CD8-positive, alpha-beta memory T cell (primary cell): ENCODE measurements around the gene ST6GALNAC3. TPM values are rescaled to one million over a fixed set of nuclear protein-coding genes. Genes with fewer than 3 reads are reported as not detected.
"Not testable (repeated sequence)": the region's sequence is repeated elsewhere in the genome, so short reads cannot be mapped to it uniquely, and the experiment has no call there.

Source experiments
- CTCF ChIA-PET: fragments of 350-600 bp; sonication (Branson Sonifier 250); formaldehyde crosslinking; loops from one replicate; lab custom pipeline; 2021; ENCODE audit warnings: antibody characterized with exemption; lab: Charles Lee
- POLR2A ChIA-PET: fragments of 350-600 bp; sonication (Branson Sonifier 250); formaldehyde crosslinking; loops from one replicate; lab custom pipeline; 2021; ENCODE audit warnings: antibody characterized with exemption; lab: Charles Lee
- DNase-seq, 5 donors: peaks; one replicate each; pipeline versions ENCODE4 v3.0.0 to v3.0.0-alpha.2; 2020 to 2022; ENCODE audit warnings: mixed read lengths in 1 of 5
- H3K27ac ChIP-seq: one replicate; pipeline ENCODE4 v1.7.0; 2013; ENCODE audit warnings: low read depth, mild to moderate bottlenecking, low read length, moderate library complexity
- H3K27me3 ChIP-seq: 2 replicates; pipeline ENCODE4 v1.7.0; 2013; ENCODE audit warnings: low read length, mild to moderate bottlenecking; ENCODE audit not compliant: insufficient read depth, poor library complexity, severe bottlenecking
- H3K36me3 ChIP-seq: 2 replicates; pipeline ENCODE4 v1.7.0; 2013; ENCODE audit warnings: mild to moderate bottlenecking, low read length, moderate library complexity; ENCODE audit not compliant: insufficient read depth
- H3K4me1 ChIP-seq: 2 replicates; pipeline ENCODE4 v1.7.0; 2013; ENCODE audit warnings: mild to moderate bottlenecking, low read length, moderate library complexity; ENCODE audit not compliant: insufficient read depth
- H3K4me3 ChIP-seq: 2 replicates; pipeline ENCODE4 v1.7.0; 2013; ENCODE audit warnings: mild to moderate bottlenecking, low read length
- H3K9me3 ChIP-seq: 2 replicates; pipeline ENCODE4 v1.7.0; 2013; ENCODE audit warnings: mild to moderate bottlenecking, low read length
- H3K27ac Mint-ChIP-seq, 8 donors: one replicate each; pipeline ENCODE4 v1.8.0; 2020 to 2021; ENCODE audit warnings: mixed read lengths in 8 of 8, mild to moderate bottlenecking in 6 of 8, inconsistent platforms in 3 of 8, moderate library complexity in 3 of 8
- H3K27me3 Mint-ChIP-seq, 2 donors: one replicate each; pipeline ENCODE4 v1.8.0; 2020 to 2021; ENCODE audit warnings: mixed read lengths in 2 of 2, mild to moderate bottlenecking in 1 of 2, moderate library complexity in 1 of 2
- H3K36me3 Mint-ChIP-seq, 3 donors: one replicate each; pipeline ENCODE4 v1.8.0; 2020 to 2021; ENCODE audit warnings: mixed read lengths in 3 of 3, inconsistent platforms in 1 of 3, mild to moderate bottlenecking in 1 of 3
- H3K4me1 Mint-ChIP-seq, 3 donors: one replicate each; pipeline ENCODE4 v1.8.0; 2020 to 2021; ENCODE audit warnings: mixed read lengths in 3 of 3, inconsistent platforms in 1 of 3, mild to moderate bottlenecking in 1 of 3
- H3K4me3 Mint-ChIP-seq, 7 donors: one replicate each; pipeline ENCODE4 v1.8.0; 2020 to 2021; ENCODE audit warnings: mixed read lengths in 7 of 7, mild to moderate bottlenecking in 6 of 7, moderate library complexity in 4 of 7, inconsistent platforms in 2 of 7
- H3K9me3 Mint-ChIP-seq, 5 donors: one replicate each; pipeline ENCODE4 v1.8.0; 2020 to 2022; ENCODE audit warnings: mixed read lengths in 5 of 5, mild to moderate bottlenecking in 3 of 5, moderate library complexity in 2 of 5, inconsistent platforms in 1 of 5
- polyA plus RNA-seq: library from polyadenylated mRNA; unstranded; fragments of 300-500 nt; fragmentation: Illumina TruSeq; gene quantifications from one replicate; pipeline ENCODE4 v1.2.3, GENCODE V29; 2021
- total RNA-seq, 2 experiments: library from RNA; stranded (reverse); gene quantifications; one replicate each; pipeline ENCODE4 v1.2.3, GENCODE V29; 2021

ST6GALNAC3 gene
- total and polyA plus RNA-seq, 3 experiments from 2014 or later: 0.33 to 1.8 TPM; not detected in 1

DNA sequence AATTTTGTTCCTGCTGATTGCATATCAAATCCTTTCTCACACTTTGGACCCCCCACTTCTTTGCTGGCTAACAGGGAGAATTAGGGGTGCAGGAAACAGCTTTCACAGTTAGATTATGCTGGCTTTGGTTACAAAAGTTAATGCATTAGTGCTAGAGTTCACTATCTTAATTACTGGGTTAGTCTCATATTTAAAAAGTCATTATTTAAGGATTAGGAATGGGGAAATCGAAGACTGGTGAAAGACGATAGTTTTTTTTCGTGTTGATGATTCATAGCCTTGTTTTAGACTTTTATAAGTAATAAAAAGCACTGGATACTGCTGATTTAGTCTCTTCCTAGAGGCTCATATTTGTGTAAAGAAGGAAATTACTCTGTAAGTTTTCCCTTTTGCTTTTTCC is 11.6 kb downstream of the ST6GALNAC3 start:
- POLR2A ChIA-PET: no interaction called here
- H3K4me1 Mint-ChIP-seq: no peaks in the 10 kb centered on the region
- CTCF ChIA-PET: no interaction called here
- H3K36me3 Mint-ChIP-seq: no peaks in the 10 kb centered on the region
- H3K4me3 Mint-ChIP-seq: no peak overlapping the region
- Histone ChIP-seq H3K27ac (no peak overlapping the region), H3K9me3 (no peaks in the 10 kb centered on the region), H3K36me3 (no peaks in the 10 kb centered on the region), H3K4me1 (no peaks in the 10 kb centered on the region), H3K4me3 (no peak overlapping the region), H3K27me3 (no peaks in the 10 kb centered on the region)
- peaks cover 1 to 5% of the 10 kb centered on the region in 2 donors for H3K27me3 Mint-ChIP-seq
- H3K9me3 Mint-ChIP-seq: no peaks in the 10 kb centered on the region
- H3K27ac Mint-ChIP-seq: no peak overlapping the region
- no peak for DNase-seq

DNA sequence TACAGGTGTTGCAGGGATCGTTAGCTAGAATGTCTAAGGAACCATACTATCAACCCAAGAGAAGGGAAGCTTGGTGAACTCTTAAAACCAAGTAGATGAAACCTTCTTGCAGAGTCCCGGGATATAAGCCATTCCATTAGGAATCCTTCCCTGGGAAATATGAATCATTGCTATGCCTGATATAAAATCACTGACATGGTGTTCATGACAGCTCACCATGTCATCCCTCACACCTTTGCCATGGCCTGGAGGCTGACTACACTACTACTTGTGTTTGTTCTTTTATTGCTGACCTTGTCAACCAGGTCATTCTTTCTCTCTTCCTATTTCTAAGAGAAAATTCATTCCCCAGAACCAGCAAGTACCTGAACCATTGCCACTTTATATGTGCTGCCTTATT is 12.1 kb downstream of the ST6GALNAC3 start:
- no peak for DNase-seq
- H3K4me3 Mint-ChIP-seq: no peak overlapping the region
- CTCF ChIA-PET: no interaction called here
- no peaks in the 10 kb centered on the region for H3K9me3 Mint-ChIP-seq
- no peak overlapping the region for H3K4me3 ChIP-seq
- H3K27ac ChIP-seq: no peak overlapping the region
- no peak overlapping the region for H3K27ac Mint-ChIP-seq
- no peaks in the 10 kb centered on the region for H3K4me1 Mint-ChIP-seq
- POLR2A ChIA-PET: no interaction called here
- H3K27me3 Mint-ChIP-seq: peaks cover 1 to 5% of the 10 kb centered on the region in 2 donors
- no peaks in the 10 kb centered on the region for H3K9me3 ChIP-seq
- no peaks in the 10 kb centered on the region for H3K36me3 Mint-ChIP-seq
- H3K4me1 ChIP-seq: no peaks in the 10 kb centered on the region
- no peaks in the 10 kb centered on the region for H3K36me3 ChIP-seq
- no peaks in the 10 kb centered on the region for H3K27me3 ChIP-seq

DNA sequence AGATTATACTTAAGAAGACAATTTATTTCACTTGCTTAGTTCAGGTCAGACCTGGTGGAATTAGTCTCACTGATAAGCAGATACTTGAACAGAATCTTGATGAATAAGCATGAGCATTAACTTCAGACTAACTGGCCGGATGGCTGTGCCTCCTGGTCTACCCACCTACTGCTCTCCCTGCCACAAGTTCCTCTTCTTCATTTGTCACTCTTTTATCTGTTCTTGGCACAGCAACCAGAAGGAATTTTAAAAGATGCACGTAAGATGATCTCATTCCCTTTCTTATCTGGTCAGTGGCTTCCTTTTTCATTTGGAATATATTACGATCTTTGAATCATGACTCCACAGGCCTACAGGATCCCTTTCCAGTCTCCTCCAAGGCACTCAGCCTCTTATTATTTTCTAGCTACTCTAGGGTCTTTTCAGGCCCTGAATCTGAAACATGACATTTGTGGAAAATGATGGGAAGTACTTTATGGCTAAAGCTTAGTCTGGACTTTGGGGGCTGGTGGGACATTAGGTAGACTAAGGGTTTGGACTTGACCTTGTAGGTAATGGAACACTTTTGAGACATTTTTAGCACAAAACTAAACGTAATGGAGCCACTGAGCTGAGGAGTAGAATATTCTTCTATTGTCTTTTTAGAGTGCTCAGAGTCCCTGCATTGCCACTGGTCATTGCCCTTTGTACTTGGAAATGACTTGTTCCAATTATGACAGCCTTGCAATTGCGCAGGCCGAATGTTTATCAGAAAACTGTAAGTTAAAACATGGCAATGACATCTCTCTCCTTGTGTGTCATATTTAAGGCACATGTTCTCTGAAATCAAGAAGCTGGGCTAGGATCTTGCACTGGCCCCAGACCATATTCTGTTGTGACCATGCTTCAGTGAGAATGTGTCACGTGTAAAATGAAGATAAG is 16.0 kb downstream of the ST6GALNAC3 start:
- ChIA-PET CTCF (no interaction called here), POLR2A (no interaction called here)
- Histone ChIP-seq H3K27ac (no peak overlapping the region), H3K9me3 (no peaks in the 10 kb centered on the region), H3K4me1 (no peaks in the 10 kb centered on the region), H3K4me3 (no peak overlapping the region), H3K36me3 (no peaks in the 10 kb centered on the region), H3K27me3 (no peaks in the 10 kb centered on the region)
- Mint-ChIP-seq H3K27me3 (peaks cover 5% of the 10 kb centered on the region in 2 donors), H3K27ac (no peak overlapping the region), H3K36me3 (no peaks in the 10 kb centered on the region), H3K4me1 (no peaks in the 10 kb centered on the region), H3K9me3 (no peaks in the 10 kb centered on the region), H3K4me3 (no peak overlapping the region)
- no peak for DNase-seq

DNA sequence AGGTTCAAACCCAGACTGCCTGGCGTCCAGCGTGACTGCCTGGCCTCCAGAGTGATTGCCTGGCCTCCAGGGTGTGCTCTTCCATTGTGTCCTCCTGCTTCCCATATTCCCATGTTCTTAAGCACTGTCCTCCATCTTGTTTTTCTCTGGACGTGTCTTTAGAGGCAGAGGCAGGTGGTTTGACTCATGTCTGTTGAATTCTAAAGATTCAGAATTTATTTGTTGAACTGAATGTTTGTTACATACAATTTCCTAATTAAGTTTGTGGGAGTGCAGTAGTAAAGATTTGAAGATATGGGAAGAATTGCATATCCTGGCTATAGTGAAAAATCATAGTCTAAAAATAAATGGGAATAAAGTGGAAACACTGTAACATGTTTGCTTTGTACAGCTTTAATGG is 18.3 kb downstream of the ST6GALNAC3 start:
- no peaks in the 10 kb centered on the region for H3K36me3 ChIP-seq
- H3K4me1 ChIP-seq: no peaks in the 10 kb centered on the region
- Mint-ChIP-seq H3K9me3 (no peaks in the 10 kb centered on the region), H3K4me3 (no peak overlapping the region), H3K27me3 (peaks cover 5% of the 10 kb centered on the region in 2 donors), H3K27ac (no peak overlapping the region), H3K4me1 (no peaks in the 10 kb centered on the region), H3K36me3 (no peaks in the 10 kb centered on the region)
- no peak for DNase-seq
- no peaks in the 10 kb centered on the region for H3K9me3 ChIP-seq
- no peak overlapping the region for H3K4me3 ChIP-seq
- H3K27ac ChIP-seq: no peak overlapping the region
- POLR2A ChIA-PET: no interaction called here
- CTCF ChIA-PET: no interaction called here
- H3K27me3 ChIP-seq: no peaks in the 10 kb centered on the region

DNA sequence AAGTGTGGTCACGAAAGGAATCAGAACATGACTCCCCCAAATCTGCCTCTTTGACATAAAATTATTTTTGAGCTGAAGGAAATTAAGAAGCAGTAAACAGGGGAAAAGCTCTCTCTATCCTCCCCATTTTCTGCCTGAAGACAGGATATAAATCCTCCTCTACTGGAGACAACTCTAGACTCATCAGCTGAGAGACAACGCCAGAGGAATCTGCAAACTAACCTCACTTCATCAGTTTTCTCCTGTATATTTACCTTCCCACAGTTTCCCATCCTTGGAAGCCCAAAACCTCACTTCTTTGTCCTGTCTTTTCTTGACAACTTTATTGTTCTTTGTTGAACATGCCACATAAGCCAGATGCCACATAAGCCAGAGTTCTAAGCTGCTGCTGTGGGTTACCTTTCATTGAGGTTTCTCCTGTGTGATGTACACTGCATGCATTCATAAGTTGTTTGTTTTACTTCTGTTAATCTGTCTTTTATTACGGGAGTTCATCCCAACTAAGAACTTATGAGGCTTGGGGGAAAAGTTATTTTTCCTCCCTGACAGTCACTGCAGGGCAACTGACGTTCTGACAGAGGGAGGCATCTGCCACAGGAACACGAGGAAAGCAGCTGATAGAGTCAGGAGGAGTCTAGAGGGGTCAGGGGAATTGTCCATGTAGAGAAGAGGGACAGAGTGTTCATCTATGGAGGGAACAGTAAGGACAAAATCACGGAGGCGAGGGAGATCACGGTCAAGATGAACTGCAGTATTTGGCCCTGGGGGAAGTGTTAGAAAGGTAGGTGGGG is 19.2 kb downstream of the ST6GALNAC3 start:
- no peak overlapping the region for H3K27ac Mint-ChIP-seq
- DNase-seq: no peak

DNA sequence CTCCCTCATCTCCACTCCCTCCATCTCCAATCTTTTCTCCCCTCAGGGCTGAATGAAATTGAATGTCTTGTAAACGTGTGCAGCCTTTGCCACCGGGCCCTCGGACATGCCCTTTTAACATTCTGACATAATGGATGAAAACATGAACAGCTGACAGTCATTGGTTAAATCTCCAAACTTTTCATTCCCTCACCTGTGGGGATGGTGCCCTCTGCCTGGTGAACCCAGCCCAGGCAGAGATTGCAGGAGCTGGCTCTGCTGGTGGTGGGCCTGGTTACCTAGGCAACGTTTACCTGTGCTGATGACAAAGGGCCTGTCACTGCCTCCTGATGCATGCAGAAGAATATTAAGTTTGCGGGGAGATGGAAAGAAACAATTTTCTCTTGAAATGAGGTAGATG is 21.3 kb downstream of the ST6GALNAC3 start:
- H3K27me3 ChIP-seq: no peaks in the 10 kb centered on the region
- H3K27me3 Mint-ChIP-seq: peaks cover 0 to 5% of the 10 kb centered on the region in 2 donors
- H3K4me1 Mint-ChIP-seq: no peaks in the 10 kb centered on the region
- no peaks in the 10 kb centered on the region for H3K36me3 ChIP-seq
- no peak for DNase-seq
- POLR2A ChIA-PET: no interaction called here
- no peak overlapping the region for H3K27ac Mint-ChIP-seq
- H3K9me3 ChIP-seq: no peaks in the 10 kb centered on the region
- H3K4me3 ChIP-seq: no peak overlapping the region
- no peak overlapping the region for H3K4me3 Mint-ChIP-seq
- H3K9me3 Mint-ChIP-seq: no peaks in the 10 kb centered on the region
- H3K36me3 Mint-ChIP-seq: no peaks in the 10 kb centered on the region
- CTCF ChIA-PET: interaction anchor here (0.8 kb wide), 1 partner anchor 9 kb away, joined by 5 read pairs; no protein-coding TSS in a partner anchor
- no peak overlapping the region for H3K27ac ChIP-seq
- no peaks in the 10 kb centered on the region for H3K4me1 ChIP-seq

More for the DNA sequence above, 19.2 kb downstream of the ST6GALNAC3 start:
- no peaks in the 10 kb centered on the region for H3K4me1 ChIP-seq
- Mint-ChIP-seq H3K4me1 (no peaks in the 10 kb centered on the region), H3K27me3 (peaks cover 2 to 5% of the 10 kb centered on the region in 2 donors), H3K4me3 (no peak overlapping the region), H3K36me3 (no peaks in the 10 kb centered on the region), H3K9me3 (no peaks in the 10 kb centered on the region)
- H3K27me3 ChIP-seq: no peaks in the 10 kb centered on the region
- no peak overlapping the region for H3K4me3 ChIP-seq
- POLR2A ChIA-PET: no interaction called here
- H3K27ac ChIP-seq: no peak overlapping the region
- no peaks in the 10 kb centered on the region for H3K9me3 ChIP-seq
- H3K36me3 ChIP-seq: no peaks in the 10 kb centered on the region
- CTCF ChIA-PET: interaction anchor here (0.8 kb wide), 1 partner anchor 30 kb away, joined by 3 read pairs; no protein-coding TSS in a partner anchor

DNA sequence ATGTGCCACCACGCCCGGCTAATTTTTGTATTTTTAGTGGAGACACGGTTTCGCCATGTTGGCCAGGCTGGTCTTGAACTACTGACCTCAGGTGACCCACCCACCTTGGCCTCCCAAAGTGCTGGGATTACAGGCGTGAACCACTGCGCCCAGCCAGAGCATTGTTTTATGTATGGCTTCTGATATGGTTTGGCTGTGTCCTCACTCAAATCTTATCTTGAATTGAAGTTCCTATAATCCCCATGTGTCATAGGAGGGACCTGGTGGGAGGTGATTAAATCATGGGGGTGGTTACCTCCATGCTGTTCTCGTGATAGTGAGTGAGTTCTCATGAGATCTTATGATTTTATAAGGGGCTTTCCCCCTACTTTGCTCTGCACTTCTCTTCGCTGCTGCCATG is 22.5 kb downstream of the ST6GALNAC3 start:
- DNase-seq: not testable (repeated sequence)

DNA sequence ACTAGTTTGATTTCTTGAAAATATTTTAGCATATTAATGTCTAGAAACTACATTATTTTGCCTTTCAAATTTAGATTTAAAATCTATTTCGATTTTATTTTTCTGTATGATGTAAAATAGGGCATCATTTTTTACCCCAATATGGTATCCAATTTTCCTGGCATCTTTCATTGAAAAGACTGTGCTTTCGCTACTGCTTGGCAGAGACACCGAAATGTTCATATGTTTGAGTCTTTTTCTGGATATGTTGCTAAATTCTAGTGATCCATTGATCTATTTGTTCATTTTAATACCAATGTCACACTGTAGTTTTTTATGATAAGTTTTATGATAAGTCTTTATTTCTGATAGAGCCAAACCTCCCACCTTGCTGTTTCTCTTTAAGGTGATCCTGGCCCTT is 24.3 kb downstream of the ST6GALNAC3 start:
- H3K9me3 Mint-ChIP-seq: no peaks in the 10 kb centered on the region
- H3K9me3 ChIP-seq: no peaks in the 10 kb centered on the region
- no peaks in the 10 kb centered on the region for H3K27me3 ChIP-seq
- no peak overlapping the region for H3K4me3 ChIP-seq
- H3K27me3 Mint-ChIP-seq: peaks cover 5 to 9% of the 10 kb centered on the region in 2 donors
- H3K27ac Mint-ChIP-seq: no peak overlapping the region
- H3K36me3 ChIP-seq: no peaks in the 10 kb centered on the region
- no peaks in the 10 kb centered on the region for H3K36me3 Mint-ChIP-seq
- ChIA-PET POLR2A (no interaction called here), CTCF (no interaction called here)
- no peak overlapping the region for H3K27ac ChIP-seq
- no peak overlapping the region for H3K4me3 Mint-ChIP-seq
- no peaks in the 10 kb centered on the region for H3K4me1 Mint-ChIP-seq
- no peaks in the 10 kb centered on the region for H3K4me1 ChIP-seq
- DNase-seq: no peak

More for the DNA sequence above, 22.5 kb downstream of the ST6GALNAC3 start:
- H3K27me3 ChIP-seq, H3K4me1 Mint-ChIP-seq, H3K4me1 ChIP-seq, H3K9me3 Mint-ChIP-seq, H3K27ac Mint-ChIP-seq, H3K4me3 ChIP-seq, H3K4me3 Mint-ChIP-seq, H3K36me3 ChIP-seq, H3K27ac ChIP-seq, H3K36me3 Mint-ChIP-seq, H3K9me3 ChIP-seq, H3K27me3 Mint-ChIP-seq, CTCF ChIA-PET, POLR2A ChIA-PET: not testable (repeated sequence)
